Stimulated activated CD4-positive, alpha-beta T cell treated with anti-CD3 and anti-CD28 coated beads, Interleukin-15, amount 100 ng/mL, for 48 hours (primary cell): ENCODE measurements around the gene DBP.
"Not testable (repeated sequence)": the region's sequence is repeated elsewhere in the genome, so short reads cannot be mapped to it uniquely, and the experiment has no call there.

Source experiments
- DNase-seq, 2 donors: peaks; one replicate each; pipeline ENCODE4 v3.0.0-alpha.2; 2020; ENCODE audit warnings: low read depth in 2 of 2

The DBP gene

GRCh38 chr19:48668332-48668731, 31.2 kb upstream of the DBP start:
- no peak for DNase-seq

- DNase-seq, result no peak
Measured at GRCh38 chr19:48665786-48666185, 28.6 kb upstream of the DBP start.

DNA sequence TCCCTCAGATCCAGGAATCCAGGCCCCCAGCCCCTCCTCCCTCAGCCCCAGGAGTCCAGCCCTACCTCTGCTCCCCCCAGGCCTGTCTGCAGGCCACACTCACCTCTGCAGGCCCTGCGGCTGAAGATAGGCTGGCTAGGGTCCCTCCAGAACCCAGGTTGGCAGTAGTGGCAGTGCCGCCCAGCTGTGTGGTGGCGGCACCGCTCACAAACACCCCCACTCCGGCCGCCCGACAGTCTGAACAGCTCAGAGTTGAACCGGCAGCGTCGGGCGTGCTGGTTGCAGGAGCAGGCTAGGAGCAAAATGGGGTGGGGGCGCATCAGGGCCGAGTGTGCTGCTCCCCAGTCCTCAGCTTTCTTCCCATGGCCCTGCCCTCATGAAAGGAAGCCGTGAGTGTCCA, 27.3 kb upstream of the DBP start:
- no peak for DNase-seq

GRCh38 chr19:48663667-48664066, 26.5 kb upstream of the DBP start:
- DNase-seq, result no peak

GRCh38 chr19:48661711-48662090, 24.5 kb upstream of the DBP start:
- DNase-seq, result no peak

GRCh38 chr19:48660852-48661710, 23.9 kb upstream of the DBP start:
- peak; percentile 70 to 79 for DNase-seq

GRCh38 chr19:48659768-48660167, 22.6 kb upstream of the DBP start:
- no peak for DNase-seq

- DNase-seq, result no peak
Measured at GRCh38 chr19:48658483-48658882, 21.3 kb upstream of the DBP start.

GRCh38 chr19:48657828-48658227, 20.6 kb upstream of the DBP start:
- not testable (repeated sequence) for DNase-seq

- DNase-seq, result no peak
Measured at GRCh38 chr19:48656840-48657474, 19.8 kb upstream of the DBP start.

DNA sequence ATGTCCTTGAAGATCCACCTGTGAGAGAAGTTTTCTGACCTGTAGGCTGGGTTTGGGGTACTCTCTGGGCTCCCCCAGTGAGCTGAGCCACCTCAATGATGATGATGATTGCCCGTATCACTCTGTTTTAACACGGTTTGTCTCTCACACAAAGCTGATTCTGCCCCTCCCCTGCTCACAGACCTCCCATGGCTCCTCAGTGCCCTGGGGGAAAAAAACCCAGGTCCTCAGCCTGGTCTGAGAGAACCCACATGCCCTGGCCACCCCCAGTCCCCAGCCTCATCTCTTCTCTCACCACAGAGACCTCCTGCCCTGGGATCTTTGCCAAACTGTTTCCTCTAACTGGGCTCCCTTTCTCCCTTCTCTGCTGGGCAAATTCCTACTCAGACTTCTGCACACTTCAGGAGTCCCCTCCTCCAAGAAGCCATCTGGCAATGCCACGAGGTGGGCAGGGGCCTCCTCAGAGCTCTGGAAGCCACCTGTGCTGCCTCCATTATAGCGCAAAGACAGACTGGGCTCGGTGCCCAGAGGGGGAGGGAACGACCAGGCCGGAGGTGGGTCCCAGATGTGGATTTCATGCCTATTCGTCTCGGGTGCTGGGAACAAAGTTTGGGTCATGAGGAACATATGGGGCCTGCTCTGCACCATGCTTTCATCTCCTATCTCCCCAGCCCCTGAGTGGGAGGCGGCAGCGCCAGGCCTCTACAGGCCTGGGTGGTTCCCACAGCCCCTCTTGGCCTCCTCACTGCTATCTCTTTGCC, 17.3 kb upstream of the DBP start:
- no peak for DNase-seq

DNA sequence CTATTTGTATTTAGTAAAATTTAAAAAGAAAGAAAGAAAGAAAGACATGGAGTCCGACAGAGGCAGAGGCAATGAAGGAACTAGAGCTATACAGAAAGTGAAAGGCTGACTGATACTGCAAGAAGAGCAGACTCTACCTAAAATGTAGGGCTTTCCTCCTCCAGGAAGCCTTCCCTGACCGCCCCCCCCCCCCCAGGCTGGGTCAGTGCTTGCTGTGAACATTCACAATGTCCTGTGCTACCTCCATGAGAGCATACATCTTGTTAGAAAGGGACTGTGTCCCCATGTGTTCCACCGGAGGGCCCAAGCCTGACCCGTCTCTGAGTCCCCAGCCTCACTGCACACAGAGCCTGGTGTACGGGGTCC, 14.5 kb upstream of the DBP start:
- no peak for DNase-seq

GRCh38 chr19:48650974-48651682, 13.9 kb upstream of the DBP start:
- DNase-seq, result no peak

GRCh38 chr19:48648134-48648533, 11.0 kb upstream of the DBP start:
- no peak for DNase-seq

DNA sequence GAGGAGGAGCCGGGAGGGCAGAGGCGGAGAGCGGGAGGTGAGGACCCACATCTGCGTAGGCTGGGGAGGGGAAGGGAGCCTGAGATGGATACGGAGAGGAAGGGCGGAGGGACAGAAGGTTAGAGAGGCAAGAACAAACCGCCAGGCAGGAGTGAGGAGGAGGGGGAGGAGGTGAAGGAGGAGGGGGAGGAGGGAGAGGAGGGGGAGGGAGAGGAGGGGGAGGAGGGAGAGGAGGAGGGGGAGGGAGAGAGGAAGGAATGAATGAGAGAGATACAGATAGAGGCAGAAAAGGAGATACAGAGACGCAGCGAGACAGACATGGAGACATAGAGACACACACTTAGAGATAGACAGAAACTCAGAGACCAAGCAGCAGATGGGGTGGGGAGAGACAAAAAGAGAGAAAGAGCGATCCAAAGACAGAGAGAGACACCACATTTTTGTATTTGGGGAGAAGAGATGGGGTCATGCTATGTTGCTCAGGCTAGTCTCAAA, 9.6 kb upstream of the DBP start:
- DNase-seq, result no peak

DNA sequence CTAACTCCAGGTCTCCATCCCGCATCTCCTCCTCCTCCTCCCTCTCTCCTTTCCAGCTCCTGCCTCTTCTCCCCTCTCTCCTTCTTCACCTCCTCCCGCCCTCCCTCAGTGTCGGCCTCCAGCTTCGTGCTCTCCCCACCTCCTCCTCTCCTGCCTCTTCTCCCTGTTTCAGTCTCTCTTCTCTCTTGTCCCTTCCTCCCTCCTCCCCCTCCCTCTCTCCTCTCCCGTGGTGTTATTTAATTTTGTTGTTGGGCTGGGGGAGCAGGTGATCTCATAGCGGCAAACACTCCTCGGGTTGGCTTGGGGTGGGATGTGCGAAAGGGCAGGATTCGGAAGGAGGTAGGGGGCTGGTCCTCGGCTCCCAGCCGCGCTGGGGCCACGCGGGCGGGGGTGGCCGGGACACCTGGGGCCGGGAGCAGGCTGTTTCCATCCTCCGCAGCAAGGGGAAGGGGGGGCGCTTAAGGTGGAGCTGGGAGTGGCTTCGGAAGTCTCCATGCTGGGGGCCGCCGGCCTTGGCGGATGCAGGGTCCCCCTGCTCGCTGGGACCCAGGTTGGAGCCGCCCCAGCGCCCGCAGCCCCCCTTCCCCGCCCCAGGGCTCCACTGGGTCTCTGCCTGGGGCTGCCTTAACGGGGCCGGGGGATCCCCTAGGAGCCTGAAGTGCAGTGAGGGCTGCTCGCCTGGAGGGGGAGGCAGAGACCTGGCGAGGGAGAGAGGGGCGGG, 9.0 kb upstream of the DBP start, which contains the start of gene CA11:
Gene CA11 (minus strand): TSS at position 187 of the 721 bp plus-strand sequence. CDS start 555 bp downstream, outside the sequence.
- DNase-seq, result peak; percentile 83 to 90

DNA sequence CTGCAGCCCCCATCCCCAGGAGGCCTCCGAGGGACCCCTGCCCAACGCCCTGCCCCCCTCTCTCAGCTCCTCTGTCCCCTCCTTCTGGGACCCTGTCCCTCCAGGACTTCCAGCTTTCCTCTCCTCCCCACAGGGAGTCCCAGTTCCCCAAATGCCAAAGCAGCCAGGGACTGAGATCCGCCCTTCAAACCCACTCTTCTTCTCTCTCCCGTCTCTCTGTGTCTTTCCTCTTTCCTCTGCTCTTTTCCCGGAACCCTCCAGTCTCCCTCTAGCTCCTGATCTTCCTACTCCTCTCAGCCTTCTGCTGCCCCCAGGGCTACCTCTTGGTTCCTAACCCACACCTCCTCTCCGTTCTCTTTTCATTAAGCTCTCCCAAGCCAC, 8.4 kb upstream of the DBP start:
- no peak for DNase-seq

DNA sequence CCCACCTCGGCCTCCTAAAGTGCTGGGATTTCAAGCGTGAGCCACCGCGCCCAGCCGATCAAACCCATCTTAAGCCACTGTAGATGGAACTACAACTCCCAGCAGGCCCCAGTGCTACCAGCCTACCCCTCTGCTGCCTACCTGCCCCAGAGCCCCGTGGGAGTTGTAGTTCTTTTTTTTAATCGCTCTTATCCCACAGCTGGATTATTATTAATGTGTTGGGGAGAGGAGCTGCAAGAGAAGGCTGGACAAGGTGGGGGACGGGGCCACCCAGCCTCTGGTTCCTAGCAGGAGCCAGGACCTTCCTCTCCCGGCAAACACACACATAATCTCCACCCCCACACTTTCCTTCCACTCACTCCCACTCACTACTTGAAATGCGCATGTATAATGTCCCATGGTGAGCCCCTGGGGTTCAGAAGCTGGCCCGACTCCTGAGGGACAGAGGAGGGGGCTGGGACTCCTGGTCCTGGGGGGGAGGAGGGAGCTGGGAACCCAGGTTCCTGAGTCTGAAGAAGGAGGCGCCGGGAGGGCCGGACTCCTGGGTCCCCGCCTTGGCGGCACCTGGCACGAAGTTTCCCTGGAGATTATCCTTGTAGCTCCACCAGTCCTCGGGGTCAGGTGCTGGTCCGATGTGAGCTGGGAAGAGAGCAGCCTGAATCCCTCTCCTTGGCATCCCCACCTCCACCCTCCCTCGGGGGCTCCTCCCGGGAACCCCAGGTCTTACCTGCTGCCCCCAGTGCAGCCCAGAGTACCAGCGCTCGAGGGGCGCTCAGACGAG, 7.8 kb upstream of the DBP start:
- peak; percentile 63 for DNase-seq

GRCh38 chr19:48644355-48644754, 7.2 kb upstream of the DBP start:
- no peak for DNase-seq

- DNase-seq, result no peak
Measured at GRCh38 chr19:48642862-48643261, 5.7 kb upstream of the DBP start.
